NCI-H2196 (cell line): ENCODE measurements around the gene GMPPA.
A peak's percentile ranks its signal among the peaks of the same experiment; 100 is the strongest.

ENCODE experiments used
- DNase-seq: peaks from one replicate; lab custom pipeline; 2025; ENCODE audit not compliant: unreplicated experiment; lab: John Stamatoyannopoulos, UW

Gene GMPPA

DNA sequence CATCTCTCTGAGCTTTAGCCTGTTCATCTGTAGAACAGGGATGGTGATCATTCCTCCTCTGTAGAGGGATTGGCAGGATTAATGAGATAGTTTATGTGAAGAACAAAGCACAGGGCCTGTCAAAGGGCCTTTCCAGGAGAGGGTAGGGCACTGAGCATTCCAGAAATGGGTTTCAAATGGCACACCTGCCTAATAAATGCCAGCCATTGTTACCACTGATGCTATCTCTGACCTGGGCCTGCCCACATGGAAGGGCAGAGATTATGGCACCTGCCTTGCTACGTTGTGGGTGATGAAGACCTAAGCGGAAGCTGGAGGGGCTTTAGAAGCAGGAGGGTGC is 31.0 kb upstream of the GMPPA start:
- peak; percentile 73 for DNase-seq

GRCh38 chr2:219468410-219469185 is 30.1 kb upstream of the GMPPA start:
- peak; percentile 46 for DNase-seq

GRCh38 chr2:219469186-219469724 is 29.4 kb upstream of the GMPPA start:
- DNase-seq, result no peak

DNA sequence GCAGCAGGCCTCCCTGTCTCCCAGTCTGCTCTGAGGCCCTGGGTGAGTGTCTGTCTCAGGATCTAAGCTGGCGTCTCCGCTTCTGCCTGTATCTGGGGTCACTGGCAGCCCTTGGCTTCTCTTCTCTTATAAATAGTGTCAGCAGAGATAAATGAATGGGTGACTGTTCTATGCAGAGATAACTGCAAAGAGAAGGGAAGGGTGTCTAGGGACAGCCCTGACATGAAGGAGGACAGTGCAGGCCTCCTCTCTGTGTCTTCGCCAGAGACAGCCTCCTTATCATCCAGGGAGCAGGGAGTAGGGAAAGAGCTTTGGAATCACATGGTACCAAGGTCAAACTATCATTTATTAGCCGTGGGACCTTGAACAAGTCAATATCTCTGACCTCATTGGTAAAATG is 28.3 kb upstream of the GMPPA start:
- DNase-seq, result no peak

DNA sequence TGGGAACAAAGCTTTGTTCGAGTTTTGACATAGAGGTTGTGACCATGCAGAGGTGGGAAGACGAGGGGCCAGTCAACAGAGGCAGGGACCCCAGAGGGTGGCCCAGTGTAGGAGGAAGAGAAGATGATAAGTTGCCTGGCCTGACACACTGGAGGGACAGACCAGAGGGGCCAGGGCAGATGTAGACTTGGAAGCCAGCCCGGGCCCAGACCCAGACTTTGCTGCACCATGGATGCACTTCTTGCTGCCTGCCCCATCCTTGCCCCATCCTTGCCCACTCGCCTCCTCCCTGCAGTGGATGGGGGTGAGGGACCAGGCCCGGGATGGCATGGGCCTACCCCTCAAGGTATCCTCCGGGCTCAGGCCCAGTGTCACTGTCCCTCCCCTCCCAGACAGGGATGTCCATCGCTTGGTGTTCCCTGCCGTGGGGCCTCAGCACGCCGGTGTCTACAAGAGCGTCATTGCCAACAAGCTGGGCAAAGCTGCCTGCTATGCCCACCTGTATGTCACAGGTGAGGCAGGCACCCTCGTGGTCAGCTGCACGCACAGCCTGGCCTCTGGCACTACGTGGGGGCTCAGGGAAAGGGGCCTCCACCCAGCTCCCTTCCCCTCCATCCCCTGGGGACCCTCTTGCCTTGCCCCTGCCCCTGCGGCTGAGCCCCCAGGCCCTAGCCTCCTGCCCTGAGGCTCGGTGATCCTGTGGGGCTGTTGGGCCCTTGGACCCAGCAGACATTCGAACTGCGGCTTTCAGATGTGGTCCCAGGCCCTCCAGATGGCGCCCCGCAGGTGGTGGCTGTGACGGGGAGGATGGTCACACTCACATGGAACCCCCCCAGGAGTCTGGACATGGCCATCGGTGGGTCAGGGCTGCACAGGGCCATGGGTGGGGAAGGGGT is 27.0 kb upstream of the GMPPA start:
- no peak for DNase-seq

GRCh38 chr2:219472629-219473187 is 26.0 kb upstream of the GMPPA start:
- no peak for DNase-seq

DNA sequence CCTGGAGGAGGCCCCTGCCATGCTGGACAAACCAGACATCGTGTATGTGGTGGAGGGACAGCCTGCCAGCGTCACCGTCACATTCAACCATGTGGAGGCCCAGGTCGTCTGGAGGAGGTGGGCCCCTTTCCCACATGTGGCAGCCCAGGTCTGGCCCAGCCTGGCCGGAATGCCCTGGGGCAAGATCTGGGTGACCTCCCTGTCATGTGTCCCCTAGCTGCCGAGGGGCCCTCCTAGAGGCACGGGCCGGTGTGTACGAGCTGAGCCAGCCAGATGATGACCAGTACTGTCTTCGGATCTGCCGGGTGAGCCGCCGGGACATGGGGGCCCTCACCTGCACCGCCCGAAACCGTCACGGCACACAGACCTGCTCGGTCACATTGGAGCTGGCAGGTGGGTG is 25.2 kb upstream of the GMPPA start:
- DNase-seq, result no peak

DNA sequence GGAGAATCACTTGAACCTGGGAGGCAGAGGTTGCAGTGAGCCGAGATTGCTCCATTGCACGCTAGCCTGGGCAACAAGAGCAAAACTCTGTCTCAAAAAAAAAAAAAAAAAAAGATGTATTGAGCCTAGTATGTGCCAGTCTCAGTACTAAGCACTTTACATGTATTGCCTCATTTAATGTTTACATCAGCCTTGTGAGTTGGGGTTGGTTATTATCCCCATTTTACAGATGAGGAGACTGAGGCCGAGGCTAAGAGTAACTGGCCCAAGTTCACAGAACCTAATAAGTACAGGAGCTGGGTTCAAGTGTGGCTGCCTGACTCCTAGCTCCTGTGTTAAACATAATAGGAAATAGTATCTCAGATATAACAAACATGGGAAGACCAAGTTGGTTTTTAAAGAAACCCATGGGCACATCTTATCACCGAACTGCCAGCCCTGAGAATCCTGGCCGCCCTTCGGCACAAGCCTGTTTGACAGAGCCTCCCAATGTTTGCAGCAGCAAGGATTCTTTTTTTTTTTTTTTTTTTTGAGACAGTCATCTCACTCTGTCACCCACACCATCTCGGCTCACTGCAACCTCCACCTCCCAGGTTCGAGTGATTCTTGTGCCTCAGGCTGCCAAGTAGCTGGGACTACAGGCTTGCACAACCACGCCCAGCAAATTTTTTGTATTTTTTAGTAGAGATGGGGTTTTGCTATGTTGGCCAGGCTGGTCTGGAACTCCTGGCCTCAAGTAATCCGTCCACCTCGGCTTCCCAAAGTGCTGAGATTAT is 24.2 kb upstream of the GMPPA start:
- DNase-seq, result no peak

DNA sequence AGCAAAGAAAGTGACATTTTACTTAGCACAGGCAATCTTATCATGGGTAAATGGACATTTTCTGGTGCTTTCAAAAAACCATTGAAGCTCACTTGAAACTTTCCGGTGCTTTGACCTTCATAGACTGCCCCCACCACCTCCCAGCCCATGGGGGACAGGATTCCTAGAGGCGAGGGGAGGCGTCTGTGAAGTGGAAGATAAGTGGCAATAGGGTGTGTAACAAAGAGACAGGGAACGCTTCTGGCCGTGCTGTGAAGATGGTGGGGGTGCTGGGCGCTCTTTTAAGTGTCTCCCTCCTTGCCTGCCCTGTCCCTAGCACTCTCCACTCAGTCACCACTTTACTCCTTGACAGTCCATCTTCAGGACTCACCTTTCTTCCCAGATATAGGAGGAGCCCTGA is 23.4 kb upstream of the GMPPA start:
- DNase-seq, result no peak

DNA sequence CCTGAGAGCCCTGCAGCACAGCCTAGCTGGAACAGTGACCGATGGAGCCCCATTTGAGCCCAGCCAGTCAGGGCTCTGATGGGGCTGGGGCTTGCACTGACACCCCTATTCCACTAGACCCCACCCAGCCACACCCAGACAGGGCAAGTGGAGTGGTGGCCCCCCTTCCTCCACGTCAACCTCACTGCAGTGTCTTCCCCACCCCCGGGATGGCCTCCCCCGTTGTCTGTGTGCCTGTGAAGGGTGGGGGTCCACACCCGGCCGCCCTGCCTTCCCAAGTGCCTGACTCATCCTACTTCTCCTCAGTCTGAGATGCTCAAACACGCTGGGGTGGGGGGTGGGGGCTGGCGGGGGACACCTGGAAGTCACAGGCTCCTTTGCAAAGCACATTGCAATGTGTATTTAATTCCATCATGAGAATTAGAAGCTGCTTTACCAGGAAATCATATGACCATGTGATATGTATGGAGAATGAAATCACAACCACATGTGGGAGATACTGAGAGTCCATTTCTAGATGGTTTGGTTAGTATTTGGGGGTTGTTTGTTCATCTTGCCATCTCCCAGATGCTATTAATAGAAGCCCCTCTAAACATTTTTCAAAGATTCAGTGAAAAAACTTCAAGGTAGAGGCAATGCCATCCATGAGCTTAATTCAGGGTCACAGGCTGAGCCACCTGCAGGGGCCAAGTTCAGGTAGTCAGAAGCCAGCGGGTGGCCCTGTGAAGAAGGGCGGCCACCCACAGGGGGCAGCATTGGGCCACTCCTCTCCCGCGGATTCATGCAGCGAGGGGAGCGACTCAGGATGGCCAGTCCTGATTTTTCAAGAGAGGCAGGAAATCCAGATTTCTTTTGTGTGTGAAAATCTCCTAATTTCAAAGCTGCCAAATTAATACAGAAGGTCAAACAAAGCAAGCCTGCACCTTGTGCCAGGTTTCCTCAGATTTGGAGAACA is 22.7 kb upstream of the GMPPA start:
- peak; percentile 27 for DNase-seq

DNA sequence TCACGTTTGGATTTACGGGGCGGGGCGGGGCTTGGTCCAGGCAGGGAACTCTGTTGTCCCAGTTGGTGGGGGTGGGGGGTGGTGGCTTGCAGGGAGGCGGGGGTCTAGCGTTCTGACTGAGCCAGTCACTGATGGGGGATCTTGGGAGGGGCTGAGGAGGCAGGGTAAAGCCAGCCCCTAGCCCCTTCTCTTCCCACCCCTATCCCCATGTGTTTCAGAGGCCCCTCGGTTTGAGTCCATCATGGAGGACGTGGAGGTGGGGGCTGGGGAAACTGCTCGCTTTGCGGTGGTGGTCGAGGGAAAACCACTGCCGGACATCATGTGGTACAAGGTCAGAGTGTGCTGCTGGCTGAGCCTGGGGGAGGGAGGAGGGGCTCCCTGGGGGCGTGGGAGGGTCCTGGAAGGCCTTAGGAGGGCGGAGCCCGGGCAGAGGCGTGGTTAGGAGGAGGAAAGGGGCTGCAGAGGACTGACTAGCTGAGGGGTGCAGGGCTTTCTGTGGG is 22.0 kb upstream of the GMPPA start:
- DNase-seq, result no peak

DNA sequence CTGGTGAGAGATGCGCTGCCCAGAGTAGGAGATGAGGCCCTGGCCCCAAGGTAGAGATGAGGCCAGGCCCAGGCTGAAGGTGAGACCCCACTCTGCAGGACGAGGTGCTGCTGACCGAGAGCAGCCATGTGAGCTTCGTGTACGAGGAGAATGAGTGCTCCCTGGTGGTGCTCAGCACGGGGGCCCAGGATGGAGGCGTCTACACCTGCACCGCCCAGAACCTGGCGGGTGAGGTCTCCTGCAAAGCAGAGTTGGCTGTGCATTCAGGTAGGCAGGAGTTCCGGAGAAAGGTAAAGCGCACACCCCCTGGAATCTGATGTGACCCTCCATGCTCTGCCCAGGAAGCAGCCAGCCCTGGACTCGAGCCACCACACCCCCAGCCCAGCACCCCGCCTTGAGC is 21.5 kb upstream of the GMPPA start:
- no peak for DNase-seq

GRCh38 chr2:219477815-219478214 is 20.9 kb upstream of the GMPPA start:
- DNase-seq, result no peak

DNA sequence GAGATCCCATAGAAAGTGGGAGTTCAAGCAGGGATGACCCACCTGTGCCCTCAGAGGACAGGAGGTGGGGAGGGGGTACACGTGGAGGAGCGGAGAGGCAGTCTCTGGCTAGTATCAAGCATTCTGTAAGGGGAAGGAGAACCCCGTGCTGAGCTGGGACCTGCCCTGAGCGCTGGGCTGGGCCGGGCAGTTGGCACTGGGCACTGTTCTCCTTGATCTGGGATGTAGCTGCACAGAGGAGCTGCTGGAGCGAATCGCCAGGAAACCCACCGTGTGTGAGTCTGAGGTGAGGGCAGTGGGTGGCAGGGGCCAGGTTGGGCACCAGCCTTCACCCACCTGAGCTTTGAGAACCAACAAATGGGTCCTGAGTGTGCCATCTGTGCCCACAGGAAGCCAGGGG is 19.8 kb upstream of the GMPPA start:
- DNase-seq, result no peak

GRCh38 chr2:219480004-219480403 is 18.7 kb upstream of the GMPPA start:
- DNase-seq, result no peak

DNA sequence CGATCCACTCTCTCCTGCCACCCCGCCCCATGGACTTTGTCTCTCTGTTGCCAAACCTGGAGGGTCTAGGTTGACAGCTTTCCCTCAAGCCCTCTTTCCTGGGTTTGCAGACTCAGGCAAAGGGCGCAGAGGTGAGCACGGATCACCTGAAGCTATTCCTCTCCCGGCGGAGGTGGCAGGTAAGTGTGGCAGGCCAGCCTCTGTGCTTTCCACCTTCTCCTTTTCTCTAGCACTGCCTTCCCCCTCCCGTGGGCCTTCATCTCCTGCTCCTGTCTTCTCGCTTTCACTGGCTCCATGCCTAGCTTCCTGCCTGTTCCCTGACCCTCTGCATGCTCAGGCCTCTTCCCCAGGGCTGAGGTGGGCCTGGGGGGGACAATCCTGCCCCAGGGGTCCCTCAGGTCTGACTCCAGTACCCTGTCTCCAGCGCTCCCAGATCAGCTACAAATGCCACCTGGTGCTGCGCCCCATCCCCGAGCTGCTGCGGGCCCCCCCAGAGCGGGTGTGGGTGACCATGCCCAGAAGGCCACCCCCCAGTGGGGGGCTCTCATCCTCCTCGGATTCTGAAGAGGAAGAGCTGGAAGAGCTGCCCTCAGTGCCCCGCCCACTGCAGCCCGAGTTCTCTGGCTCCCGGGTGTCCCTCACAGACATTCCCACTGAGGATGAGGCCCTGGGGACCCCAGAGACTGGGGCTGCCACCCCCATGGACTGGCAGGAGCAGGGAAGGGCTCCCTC is 15.9 kb upstream of the GMPPA start:
- no peak for DNase-seq

GRCh38 chr2:219483451-219484342 is 15.0 kb upstream of the GMPPA start:
- no peak for DNase-seq
